ENCODE results near the gene LAMTOR2. TPM values are rescaled to one million over a fixed set of nuclear protein-coding genes. Genes with fewer than 3 reads are reported as not detected.

LAMTOR2 gene
- polyA plus RNA-seq, 1 donor from 2014 or later = 81.3 TPM

GRCh38 chr1:156069490-156070455 is 15.2 kb downstream of the LAMTOR2 start:
- peaks cover 5% of the 10 kb centered on the region for H3F3A ChIP-seq (ENCODE audit: insufficient read depth, low read length, poor library complexity, severe bottlenecking)
- H3K9me2 ChIP-seq (ENCODE audit: insufficient read depth, low read length) = no peaks in the 10 kb centered on the region
- no peak overlapping the region for H2AFZ ChIP-seq (ENCODE audit: low read depth, low read length)
- H3K36me3 ChIP-seq (ENCODE audit: insufficient read depth, low read length) = peaks cover 4% of the 10 kb centered on the region
- H3K9ac ChIP-seq (ENCODE audit: low read length) = no peak overlapping the region
- no peaks in the 10 kb centered on the region for H3K9me3 ChIP-seq (ENCODE audit: low read length)
- H3K4me2 ChIP-seq (ENCODE audit: low read length) = no peak overlapping the region
- no peaks in the 10 kb centered on the region for H3K27me3 ChIP-seq (ENCODE audit: insufficient read depth, low read depth, low read length)
- TF ChIP-seq MXI1 (conservative IDR thresholded peaks at IDR 0.05; ENCODE audit: poor library complexity, severe bottlenecking) (no peak), EZH2 (IDR thresholded peaks at IDR 0.05; ENCODE audit: borderline replicate concordance, insufficient read depth, low read length, poor library complexity, severe bottlenecking) (no peak), RAD21 (conservative IDR thresholded peaks at IDR 0.05) (no peak), TAF1 (IDR thresholded peaks at IDR 0.05; ENCODE audit: low read depth) (no peak), POLR2AphosphoS5 (IDR thresholded peaks at IDR 0.05) (no peak), SMC3 (conservative IDR thresholded peaks at IDR 0.05; ENCODE audit: poor library complexity) (no peak), REST (IDR thresholded peaks at IDR 0.05; ENCODE audit: borderline replicate concordance) (no peak), EP300 (conservative IDR thresholded peaks at IDR 0.05; ENCODE audit: poor library complexity, severe bottlenecking) (no peak)
- TF ChIP-seq, protein P1, sequence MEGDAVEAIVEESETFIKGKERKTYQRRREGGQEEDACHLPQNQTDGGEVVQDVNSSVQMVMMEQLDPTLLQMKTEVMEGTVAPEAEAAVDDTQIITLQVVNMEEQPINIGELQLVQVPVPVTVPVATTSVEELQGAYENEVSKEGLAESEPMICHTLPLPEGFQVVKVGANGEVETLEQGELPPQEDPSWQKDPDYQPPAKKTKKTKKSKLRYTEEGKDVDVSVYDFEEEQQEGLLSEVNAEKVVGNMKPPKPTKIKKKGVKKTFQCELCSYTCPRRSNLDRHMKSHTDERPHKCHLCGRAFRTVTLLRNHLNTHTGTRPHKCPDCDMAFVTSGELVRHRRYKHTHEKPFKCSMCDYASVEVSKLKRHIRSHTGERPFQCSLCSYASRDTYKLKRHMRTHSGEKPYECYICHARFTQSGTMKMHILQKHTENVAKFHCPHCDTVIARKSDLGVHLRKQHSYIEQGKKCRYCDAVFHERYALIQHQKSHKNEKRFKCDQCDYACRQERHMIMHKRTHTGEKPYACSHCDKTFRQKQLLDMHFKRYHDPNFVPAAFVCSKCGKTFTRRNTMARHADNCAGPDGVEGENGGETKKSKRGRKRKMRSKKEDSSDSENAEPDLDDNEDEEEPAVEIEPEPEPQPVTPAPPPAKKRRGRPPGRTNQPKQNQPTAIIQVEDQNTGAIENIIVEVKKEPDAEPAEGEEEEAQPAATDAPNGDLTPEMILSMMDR (IDR thresholded peaks at IDR 0.05; ENCODE audit: poor library complexity, severe bottlenecking) = no peak
- H4K20me1 ChIP-seq (ENCODE audit: insufficient read depth) = peaks cover 20% of the 10 kb centered on the region
- peaks cover 11% of the 10 kb centered on the region for H3K79me2 ChIP-seq (replicated peaks; ENCODE audit: insufficient read depth, low read length)
- H3K27ac ChIP-seq (ENCODE audit: low read length) = no peak overlapping the region
- no peak overlapping the region for H3K4me3 ChIP-seq (ENCODE audit: low read length)

GRCh38 chr1:156070548-156070947 is 16.0 kb downstream of the LAMTOR2 start:
- Histone ChIP-seq H3F3A (ENCODE audit: insufficient read depth, low read length, poor library complexity, severe bottlenecking) (peaks cover 5% of the 10 kb centered on the region), H3K27me3 (ENCODE audit: insufficient read depth, low read depth, low read length) (no peaks in the 10 kb centered on the region), H4K20me1 (ENCODE audit: insufficient read depth) (peaks cover 28% of the 10 kb centered on the region), H3K4me3 (ENCODE audit: low read length) (no peak overlapping the region), H3K9me2 (ENCODE audit: insufficient read depth, low read length) (no peaks in the 10 kb centered on the region), H3K79me2 (replicated peaks; ENCODE audit: insufficient read depth, low read length) (peaks cover 19% of the 10 kb centered on the region), H3K27ac (ENCODE audit: low read length) (no peak overlapping the region), H2AFZ (ENCODE audit: low read depth, low read length) (no peak overlapping the region), H3K36me3 (ENCODE audit: insufficient read depth, low read length) (peaks cover 6% of the 10 kb centered on the region), H3K4me2 (ENCODE audit: low read length) (no peak overlapping the region), H3K9me3 (ENCODE audit: low read length) (no peaks in the 10 kb centered on the region), H3K9ac (ENCODE audit: low read length) (no peak overlapping the region)
- peak; percentile 7 for TF ChIP-seq POLR2AphosphoS5 (IDR thresholded peaks at IDR 0.05)
- TF ChIP-seq, protein P1 (IDR thresholded peaks at IDR 0.05; ENCODE audit: poor library complexity, severe bottlenecking) = no peak
